ENCODE measurements around the gene MUC12. TPM values are rescaled to one million over a fixed set of nuclear protein-coding genes. Genes with fewer than 3 reads are reported as not detected.

MUC12 gene
- total RNA-seq, 5 donors from 2014 or later (not counting 1 experiment from before 2014, with no cell fraction given), result 0.09 to 0.51 (median 0.33) TPM; not detected in 2

DNA sequence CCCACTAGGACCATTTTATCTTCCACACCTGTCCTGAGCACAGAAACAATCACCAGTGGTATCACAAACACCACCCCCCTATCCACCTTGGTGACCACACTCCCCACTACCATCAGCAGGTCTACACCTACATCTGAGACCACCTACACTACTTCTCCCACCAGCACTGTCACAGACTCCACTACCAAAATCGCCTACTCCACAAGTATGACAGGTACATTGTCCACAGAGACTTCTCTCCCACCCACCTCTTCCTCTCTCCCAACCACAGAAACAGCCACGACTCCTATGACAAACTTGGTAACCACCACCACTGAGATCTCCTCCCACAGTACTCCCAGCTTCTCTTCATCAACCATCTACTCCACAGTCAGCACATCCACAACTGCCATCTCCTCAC lies 16.7 kb upstream of the MUC12 start:
- ChIA-PET POLR2A (no interaction called here), CTCF (no interaction called here)
- peaks cover 2 to 43% of the 10 kb centered on the region in 2 experiments for H3K27me3 ChIP-seq (replicated peaks in 1 of 2; ENCODE audit: control insufficient read depth in 2 of 2, extremely low read depth in 1 of 2, insufficient read depth in 2 of 2, low read length in 1 of 2)

GRCh38 chr7:100957832-100958421 lies 11.4 kb upstream of the MUC12 start:
- H3K4me3 Mint-ChIP-seq, result no peak overlapping the region
- WGBS (ENCODE audit: insufficient coverage), result 46% methylated on average over 11 of the region's 12 CpGs
- H3K36me3 Mint-ChIP-seq, result no peaks in the 10 kb centered on the region

More for the DNA sequence above, 16.7 kb upstream of the MUC12 start:
- H3K36me3 Mint-ChIP-seq, result no peaks in the 10 kb centered on the region
- no peak for DNase-seq
- Histone ChIP-seq H3K27ac (ENCODE audit: low read length) (no peak overlapping the region), H3K9me3 (no peaks in the 10 kb centered on the region), H3K4me1 (ENCODE audit: control insufficient read depth in 1 of 2, extremely low read depth in 1 of 2, insufficient read depth in 2 of 2, low read length in 2 of 2) (peaks cover 0 to 3% of the 10 kb centered on the region in 2 experiments), H3K4me3 (ENCODE audit: control insufficient read depth in 1 of 2, extremely low read depth in 1 of 2, low read length in 1 of 2) (no peak overlapping the region), H3K36me3 (ENCODE audit: control insufficient read depth in 2 of 2, extremely low read depth in 1 of 2, insufficient read depth in 1 of 2, low read length in 1 of 2) (no peaks in the 10 kb centered on the region)
- H3K27ac Mint-ChIP-seq, result no peak overlapping the region
- H3K4me3 Mint-ChIP-seq, result no peak overlapping the region
- H3K4me1 Mint-ChIP-seq, result no peaks in the 10 kb centered on the region
- no peak for ATAC-seq (replicated peaks in 1 of 4)
- H3K9me3 Mint-ChIP-seq, result no peaks in the 10 kb centered on the region
- H3K27me3 Mint-ChIP-seq, result peaks cover 10 to 13% of the 10 kb centered on the region in 2 donors
- WGBS (ENCODE audit: insufficient coverage), result 16% methylated on average over 2 of the region's 2 CpGs

DNA sequence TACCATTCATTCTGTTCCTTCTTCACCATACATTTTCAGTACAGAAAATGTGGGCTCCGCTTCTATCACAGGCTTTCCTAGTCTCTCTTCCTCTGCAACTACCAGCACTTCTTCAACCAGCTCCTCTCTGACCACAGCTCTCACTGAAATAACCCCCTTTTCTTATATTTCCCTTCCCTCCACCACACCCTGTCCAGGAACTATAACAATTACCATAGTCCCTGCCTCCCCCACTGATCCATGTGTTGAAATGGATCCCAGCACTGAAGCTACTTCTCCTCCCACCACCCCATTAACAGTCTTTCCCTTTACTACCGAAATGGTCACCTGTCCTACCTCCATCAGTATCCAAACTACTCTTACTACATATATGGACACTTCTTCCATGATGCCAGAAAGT lies 9.5 kb upstream of the MUC12 start:
- DNase-seq (no peak), ATAC-seq (replicated peaks in 1 of 4) (no peak)
- H3K4me3 Mint-ChIP-seq, result no peak overlapping the region
- WGBS (ENCODE audit: insufficient coverage), result 65% methylated on average over 2 of the region's 2 CpGs
- H3K27me3 Mint-ChIP-seq, result peaks cover 12 to 21% of the 10 kb centered on the region in 2 donors
- no peaks in the 10 kb centered on the region for H3K9me3 Mint-ChIP-seq
- Histone ChIP-seq H3K4me3 (ENCODE audit: control insufficient read depth in 1 of 2, extremely low read depth in 1 of 2, low read length in 1 of 2) (no peak overlapping the region), H3K4me1 (ENCODE audit: control insufficient read depth in 1 of 2, extremely low read depth in 1 of 2, insufficient read depth in 2 of 2, low read length in 2 of 2) (peaks cover 0 to 6% of the 10 kb centered on the region in 2 experiments), H3K27ac (ENCODE audit: low read length) (no peak overlapping the region), H3K27me3 (replicated peaks in 1 of 2; ENCODE audit: control insufficient read depth in 2 of 2, extremely low read depth in 1 of 2, insufficient read depth in 2 of 2, low read length in 1 of 2) (peaks cover 6 to 55% of the 10 kb centered on the region in 2 experiments), H3K9me3 (no peaks in the 10 kb centered on the region), H3K36me3 (ENCODE audit: control insufficient read depth in 2 of 2, extremely low read depth in 1 of 2, insufficient read depth in 1 of 2, low read length in 1 of 2) (no peaks in the 10 kb centered on the region)
- H3K36me3 Mint-ChIP-seq, result no peaks in the 10 kb centered on the region
- no peak overlapping the region for H3K27ac Mint-ChIP-seq
- POLR2A ChIA-PET, result interaction anchor here in 1 of 2 donors (0.6 kb wide), 1 partner anchor 65 kb away, joined by 4 read pairs; no protein-coding TSS in a partner anchor
- CTCF ChIA-PET, result interaction anchor here in 1 of 2 donors (0.5 kb wide), 1 partner anchor 548 kb away, joined by 3 read pairs; no protein-coding TSS in a partner anchor
- H3K4me1 Mint-ChIP-seq, result no peaks in the 10 kb centered on the region

More at GRCh38 chr7:100957832-100958421, 11.4 kb upstream of the MUC12 start:
- DNase-seq, result peak in 1 of 35 experiments; percentile 30
- H3K9me3 Mint-ChIP-seq, result no peaks in the 10 kb centered on the region
- Histone ChIP-seq H3K4me3 (ENCODE audit: control insufficient read depth in 1 of 2, extremely low read depth in 1 of 2, low read length in 1 of 2) (no peak overlapping the region), H3K9me3 (no peaks in the 10 kb centered on the region), H3K27ac (ENCODE audit: low read length) (no peak overlapping the region), H3K4me1 (ENCODE audit: control insufficient read depth in 1 of 2, extremely low read depth in 1 of 2, insufficient read depth in 2 of 2, low read length in 2 of 2) (no peaks in the 10 kb centered on the region), H3K36me3 (ENCODE audit: control insufficient read depth in 2 of 2, extremely low read depth in 1 of 2, insufficient read depth in 1 of 2, low read length in 1 of 2) (no peaks in the 10 kb centered on the region), H3K27me3 (replicated peaks in 1 of 2; ENCODE audit: control insufficient read depth in 2 of 2, extremely low read depth in 1 of 2, insufficient read depth in 2 of 2, low read length in 1 of 2) (peaks cover under 1 to 36% of the 10 kb centered on the region in 2 experiments)
- ChIA-PET POLR2A (no interaction called here), CTCF (interaction anchor here in 1 of 2 donors (0.5 to 0.7 kb wide), 3 partner anchors 10 to 365 kb away, joined by 3 read pairs; no protein-coding TSS in a partner anchor)
- peaks cover 3 to 5% of the 10 kb centered on the region in 2 donors for H3K27me3 Mint-ChIP-seq
- no peak for ATAC-seq (replicated peaks in 1 of 4)
- no peak overlapping the region for H3K27ac Mint-ChIP-seq
- no peaks in the 10 kb centered on the region for H3K4me1 Mint-ChIP-seq

DNA sequence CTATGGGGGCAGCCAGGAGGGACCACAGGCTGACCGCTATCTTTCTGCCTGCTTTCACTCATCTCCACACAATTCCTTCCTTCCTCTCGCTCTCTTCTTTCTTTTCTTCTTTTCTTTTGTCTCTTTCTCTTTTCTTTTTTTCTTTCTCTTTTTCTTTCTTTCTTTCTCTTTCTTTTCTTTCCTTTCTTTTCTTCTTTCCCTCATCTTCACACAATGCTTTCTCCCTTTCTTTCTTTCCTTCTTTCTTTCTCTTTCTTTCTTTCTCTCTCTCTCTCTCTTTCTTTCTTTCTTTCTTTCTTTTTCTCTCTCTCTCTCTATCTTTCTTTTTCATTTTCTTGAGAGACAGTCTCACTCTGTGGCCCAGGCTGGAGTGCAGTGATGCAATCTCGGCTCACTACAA lies 6.8 kb upstream of the MUC12 start:
- peaks cover 33 to 44% of the 10 kb centered on the region in 2 donors for H3K27me3 Mint-ChIP-seq
- Histone ChIP-seq H3K9me3 (no peaks in the 10 kb centered on the region), H3K27ac (ENCODE audit: low read length) (no peak overlapping the region), H3K36me3 (ENCODE audit: control insufficient read depth in 2 of 2, extremely low read depth in 1 of 2, insufficient read depth in 1 of 2, low read length in 1 of 2) (no peaks in the 10 kb centered on the region), H3K4me3 (ENCODE audit: control insufficient read depth in 1 of 2, extremely low read depth in 1 of 2, low read length in 1 of 2) (no peak overlapping the region), H3K4me1 (ENCODE audit: control insufficient read depth in 1 of 2, extremely low read depth in 1 of 2, insufficient read depth in 2 of 2, low read length in 2 of 2) (peaks cover 0 to 27% of the 10 kb centered on the region in 2 experiments), H3K27me3 (replicated peaks in 1 of 2; ENCODE audit: control insufficient read depth in 2 of 2, extremely low read depth in 1 of 2, insufficient read depth in 2 of 2, low read length in 1 of 2) (peaks cover 10 to 78% of the 10 kb centered on the region in 2 experiments)
- DNase-seq (no peak), ATAC-seq (replicated peaks in 1 of 4) (no peak)
- no peak overlapping the region for H3K4me3 Mint-ChIP-seq
- H3K36me3 Mint-ChIP-seq, result no peaks in the 10 kb centered on the region
- WGBS (ENCODE audit: insufficient coverage), result 85% methylated on average over 3 of the region's 3 CpGs
- H3K9me3 Mint-ChIP-seq, result no peaks in the 10 kb centered on the region
- ChIA-PET POLR2A (interaction anchor here in 1 of 2 donors (0.6 kb wide), 1 partner anchor 181 kb away, joined by 6 read pairs; no protein-coding TSS in a partner anchor), CTCF (no interaction called here)
- peaks cover 20% of the 10 kb centered on the region in 3 donors for H3K4me1 Mint-ChIP-seq
- H3K27ac Mint-ChIP-seq, result no peak overlapping the region

DNA sequence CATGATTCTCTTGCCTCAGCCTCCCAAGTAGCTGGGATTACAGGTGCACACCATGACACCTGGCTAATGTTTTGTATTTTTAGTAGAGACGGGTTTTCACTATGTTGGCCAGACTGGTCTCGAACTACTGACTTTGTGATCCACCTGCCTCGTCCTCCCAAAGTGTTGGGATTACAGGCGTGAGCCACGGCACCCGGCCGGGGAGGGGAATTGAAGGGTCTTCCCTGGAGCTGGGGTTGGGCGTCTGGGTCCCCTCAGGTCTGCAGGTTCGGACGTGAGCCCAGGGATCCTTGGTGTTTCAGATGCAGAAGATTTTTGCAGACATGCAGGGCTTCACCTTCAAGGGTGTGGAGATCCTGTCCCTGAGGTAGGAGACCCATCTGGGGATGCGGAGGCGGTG lies 6.0 kb upstream of the MUC12 start:
- peaks cover 42 to 51% of the 10 kb centered on the region in 2 donors for H3K27me3 Mint-ChIP-seq
- WGBS (ENCODE audit: insufficient coverage), result 74% methylated on average over 10 of the region's 12 CpGs
- DNase-seq (no peak), ATAC-seq (replicated peaks in 1 of 4) (no peak)
- Histone ChIP-seq H3K9me3 (no peaks in the 10 kb centered on the region), H3K27me3 (replicated peaks in 1 of 2; ENCODE audit: control insufficient read depth in 2 of 2, extremely low read depth in 1 of 2, insufficient read depth in 2 of 2, low read length in 1 of 2) (peaks cover 10 to 81% of the 10 kb centered on the region in 2 experiments), H3K4me3 (ENCODE audit: control insufficient read depth in 1 of 2, extremely low read depth in 1 of 2, low read length in 1 of 2) (no peak overlapping the region), H3K4me1 (ENCODE audit: control insufficient read depth in 1 of 2, extremely low read depth in 1 of 2, insufficient read depth in 2 of 2, low read length in 2 of 2) (peaks cover 0 to 27% of the 10 kb centered on the region in 2 experiments), H3K36me3 (ENCODE audit: control insufficient read depth in 2 of 2, extremely low read depth in 1 of 2, insufficient read depth in 1 of 2, low read length in 1 of 2) (no peaks in the 10 kb centered on the region), H3K27ac (ENCODE audit: low read length) (no peak overlapping the region)
- POLR2A ChIA-PET, result no interaction called here
- H3K4me1 Mint-ChIP-seq, result peaks cover 20 to 24% (median 21%) of the 10 kb centered on the region in 3 donors
- H3K9me3 Mint-ChIP-seq, result no peaks in the 10 kb centered on the region
- CTCF ChIA-PET, result no interaction called here
- H3K36me3 Mint-ChIP-seq, result no peaks in the 10 kb centered on the region
- H3K4me3 Mint-ChIP-seq, result peak overlapping the region in 1 of 3 donors; percentile 15
- no peak overlapping the region for H3K27ac Mint-ChIP-seq

GRCh38 chr7:100963874-100964273 lies 5.5 kb upstream of the MUC12 start:
- WGBS (ENCODE audit: insufficient coverage), result 56% methylated on average over 2 of the region's 8 CpGs
- Mint-ChIP-seq H3K27me3 (peaks cover 46 to 56% of the 10 kb centered on the region in 2 donors), H3K4me3 (peak overlapping the region in 1 of 3 donors; percentile 15), H3K36me3 (no peaks in the 10 kb centered on the region), H3K4me1 (peaks cover 20 to 24% (median 21%) of the 10 kb centered on the region in 3 donors), H3K27ac (no peak overlapping the region), H3K9me3 (no peaks in the 10 kb centered on the region)
- ChIA-PET POLR2A (no interaction called here), CTCF (no interaction called here)
- DNase-seq (no peak), ATAC-seq (replicated peaks in 1 of 4) (no peak)
- H3K27ac ChIP-seq (ENCODE audit: low read length), result no peak overlapping the region
- H3K36me3 ChIP-seq (ENCODE audit: control insufficient read depth in 2 of 2, extremely low read depth in 1 of 2, insufficient read depth in 1 of 2, low read length in 1 of 2), result no peaks in the 10 kb centered on the region
- H3K27me3 ChIP-seq (replicated peaks in 1 of 2; ENCODE audit: control insufficient read depth in 2 of 2, extremely low read depth in 1 of 2, insufficient read depth in 2 of 2, low read length in 1 of 2), result peaks cover 10 to 81% of the 10 kb centered on the region in 2 experiments
- peaks cover 0 to 27% of the 10 kb centered on the region in 2 experiments for H3K4me1 ChIP-seq (ENCODE audit: control insufficient read depth in 1 of 2, extremely low read depth in 1 of 2, insufficient read depth in 2 of 2, low read length in 2 of 2)
- H3K4me3 ChIP-seq (ENCODE audit: control insufficient read depth in 1 of 2, extremely low read depth in 1 of 2, low read length in 1 of 2), result no peak overlapping the region
- no peaks in the 10 kb centered on the region for H3K9me3 ChIP-seq
